Spleen (tissue), 7 donors: Measurements from ENCODE around the gene CYP17A1.

Source experiments
- CTCF ChIP-seq, 11 experiments: fragments of 200-600 bp in 7 of 11; fragments of 450-650 bp in 4 of 11; sonication (generic) in 4 of 11; IDR thresholded peaks in 8 of 11; conservative IDR thresholded peaks in 3 of 11; 1 replicate in 7 of 11; 2 replicates in 4 of 11; pipeline versions ENCODE4 v1.4.0 to v1.8.0; 2016 to 2021; ENCODE audit warnings: antibody characterized with exemption in 11 of 11, inconsistent platforms in 4 of 11, mild to moderate bottlenecking in 1 of 11
- POLR2A ChIP-seq, 3 donors: fragments of 450-650 bp; IDR thresholded peaks; one replicate each; pipeline ENCODE4 v1.5.1; 2017; ENCODE audit warnings: antibody characterized with exemption in 3 of 3, mild to moderate bottlenecking in 1 of 3
- donor health status: DM: no; HTN: no; CAD: no; lungs with moderate emphysema.
- donor health status: DM: no; HTN: no; CAD: no.
- donor health status: DM: no; HTN: no; CAD: no.

DNA sequence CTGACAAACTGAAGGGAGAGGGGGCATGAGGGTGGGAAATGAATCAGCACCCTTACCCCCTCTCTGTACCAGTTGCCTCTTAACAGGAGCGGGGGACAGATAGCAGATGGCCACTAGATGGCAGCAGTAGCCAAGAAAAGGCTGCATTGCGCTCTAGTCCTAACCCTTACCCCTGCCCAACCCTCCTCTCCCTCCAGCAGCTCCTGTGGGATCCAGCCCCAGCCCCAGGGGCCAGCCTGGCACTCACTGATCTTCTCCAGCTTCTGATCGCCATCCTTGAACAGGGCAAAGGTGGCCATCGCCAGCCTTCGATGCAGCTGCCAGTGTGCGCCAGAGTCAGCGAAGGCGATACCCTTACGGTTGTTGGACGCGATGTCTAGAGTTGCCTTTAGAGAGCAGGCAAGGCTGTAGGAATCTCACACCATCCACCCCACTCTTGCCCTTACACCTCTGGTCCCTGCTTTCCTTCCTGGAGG lies 2.2 kb downstream of the CYP17A1 start:
- TF ChIP-seq CTCF (IDR thresholded peaks at IDR 0.05 in 8 of 11, conservative IDR thresholded peaks at IDR 0.05 in 3 of 11) (peak; percentile 78 to 93 (median 88)), POLR2A (IDR thresholded peaks at IDR 0.05) (no peak)
